ENCODE data around the gene PLEKHG4B.
"Not testable (repeated sequence)": the region's sequence is repeated elsewhere in the genome, so short reads cannot be mapped to it uniquely, and the experiment has no call there.

The PLEKHG4B gene

DNA sequence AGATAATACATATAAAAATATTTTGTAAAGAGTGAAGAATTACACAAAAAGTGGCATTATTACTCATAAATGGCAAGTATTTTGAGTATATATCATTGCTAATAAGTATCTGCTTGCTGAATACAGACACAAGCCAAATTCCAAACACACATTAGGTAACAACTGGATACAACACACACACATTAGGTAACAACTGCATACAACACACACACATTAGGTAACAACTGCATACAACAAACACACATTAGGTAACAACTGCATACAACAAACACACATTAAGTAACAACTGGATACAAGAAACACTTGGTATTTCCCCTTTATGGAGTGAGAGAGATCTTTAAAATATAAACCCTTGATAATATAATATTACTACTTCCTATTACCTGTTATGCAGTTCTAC lies 112.5 kb downstream of the PLEKHG4B start:
- DNase-seq (ENCODE audit: low spot score) = no peak

DNA sequence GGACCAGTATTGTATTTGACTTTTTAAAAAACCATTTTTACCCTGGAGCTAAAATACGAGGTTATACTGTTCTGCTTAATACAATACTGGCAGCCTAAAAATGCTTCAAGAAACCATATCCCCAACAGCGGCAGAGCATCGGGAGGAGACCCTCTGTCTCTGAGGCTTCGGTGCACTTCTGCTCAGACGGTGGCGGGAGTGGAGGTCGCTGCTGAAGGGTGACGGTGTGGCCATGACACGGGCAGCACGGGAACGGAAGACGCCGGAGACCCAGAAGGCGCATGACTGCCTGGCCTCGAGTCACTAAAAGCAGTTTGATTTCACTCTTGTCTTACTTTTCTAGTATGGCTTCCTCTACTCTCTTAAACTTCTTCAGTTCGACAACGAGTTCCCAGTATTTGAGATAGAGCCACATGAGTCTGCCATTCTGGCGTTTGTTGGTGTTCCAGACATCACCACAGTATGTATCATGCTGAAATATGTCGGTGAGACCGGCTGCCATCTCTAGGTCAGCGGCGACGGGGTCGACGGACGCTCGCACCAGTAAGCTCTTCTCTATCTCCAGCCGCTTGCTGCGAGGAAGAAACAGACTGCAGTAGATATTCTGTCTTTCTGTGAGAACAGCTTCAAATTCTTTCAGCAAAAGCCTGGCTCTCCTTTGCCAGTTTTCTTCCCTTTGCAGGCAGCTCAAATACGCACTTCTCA lies 113.2 kb downstream of the PLEKHG4B start:
- no peak for DNase-seq (ENCODE audit: low spot score)

- DNase-seq (ENCODE audit: low spot score) = no peak
Observed at GRCh38 chr5:206406-206805, 114.4 kb downstream of the PLEKHG4B start.

DNA sequence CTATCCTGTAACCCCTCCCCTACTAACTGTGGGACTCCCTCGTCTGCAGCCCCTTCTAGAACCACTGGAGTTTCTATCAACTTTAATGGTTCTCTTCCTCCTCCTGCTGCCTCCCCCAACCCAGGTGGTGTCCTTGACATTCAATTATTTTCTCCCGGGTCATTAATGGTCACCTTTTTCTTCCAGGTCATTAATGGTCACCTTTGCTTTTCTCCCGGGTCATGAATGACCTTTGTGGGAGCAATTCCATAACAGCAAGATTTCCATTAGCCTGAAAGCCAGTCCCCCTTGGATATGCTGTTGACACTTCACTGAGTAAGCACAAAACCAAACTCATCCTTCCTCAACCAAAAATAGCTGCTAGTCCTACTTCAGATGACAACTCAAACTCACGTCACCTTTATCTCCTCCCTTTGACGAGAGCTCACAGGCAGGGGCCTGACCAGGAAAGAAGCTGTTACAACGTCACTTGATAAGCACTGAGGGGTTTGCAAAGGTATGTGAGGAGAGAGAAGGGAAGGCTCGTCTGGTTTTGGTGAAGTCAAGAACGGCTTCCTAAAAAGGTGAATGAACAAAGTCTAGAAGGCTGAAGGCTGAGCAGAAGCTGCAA lies 115.1 kb downstream of the PLEKHG4B start:
- no peak for DNase-seq (ENCODE audit: low spot score)

DNA sequence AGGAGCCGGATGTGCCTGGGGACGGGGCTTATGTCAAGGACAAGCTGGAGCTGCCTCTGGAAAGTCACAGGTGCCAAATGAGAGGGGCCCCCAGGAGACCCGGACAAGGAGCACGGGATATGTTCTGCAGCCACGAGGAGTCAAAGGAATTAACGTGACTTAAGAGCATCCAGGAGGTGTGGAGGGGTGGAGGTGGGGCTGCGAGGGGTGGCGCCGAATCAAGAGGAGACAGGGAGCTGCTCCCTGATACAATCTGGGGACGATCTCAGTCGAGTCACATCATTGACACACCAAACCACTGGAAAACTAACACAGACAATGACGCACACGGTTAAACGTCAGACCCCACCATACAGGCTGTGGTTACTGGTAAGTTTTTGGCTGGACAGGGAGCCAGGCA lies 115.6 kb downstream of the PLEKHG4B start:
- DNase-seq (ENCODE audit: low spot score) = no peak

DNA sequence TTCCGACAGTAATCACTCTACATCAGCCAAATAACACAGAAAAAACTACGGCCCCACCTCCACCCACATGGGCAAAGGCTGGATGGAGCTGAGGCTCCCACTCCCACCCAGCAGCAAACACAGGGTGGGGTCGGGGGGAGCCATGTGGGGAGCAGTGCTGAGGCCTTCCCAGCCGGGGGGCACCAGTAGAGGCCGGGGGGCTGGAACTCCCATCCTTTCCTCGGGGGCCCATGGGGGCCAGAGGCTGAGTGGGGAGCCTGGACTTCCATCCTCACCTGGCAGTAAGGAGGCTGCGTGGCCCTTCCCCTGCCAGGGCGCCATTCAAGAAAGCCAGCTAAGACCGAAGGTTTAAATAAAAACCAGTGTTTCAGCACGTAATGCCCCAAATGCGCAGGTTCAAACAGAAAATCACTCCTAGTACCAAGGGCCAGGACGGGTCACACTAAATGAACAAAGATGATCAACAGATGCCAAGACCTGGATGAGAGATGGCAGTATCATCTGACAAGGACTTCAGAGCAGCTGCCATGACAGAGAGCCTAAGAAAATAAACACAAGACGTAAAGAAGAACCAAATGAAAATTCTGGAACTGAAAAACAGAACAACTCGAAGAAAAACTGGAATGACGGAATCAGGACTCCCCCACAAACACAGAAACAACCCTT lies 116.6 kb downstream of the PLEKHG4B start:
- DNase-seq (ENCODE audit: low spot score) = no peak

GRCh38 chr5:213803-214395 lies 121.9 kb downstream of the PLEKHG4B start:
- no peak for DNase-seq (ENCODE audit: low spot score)

DNA sequence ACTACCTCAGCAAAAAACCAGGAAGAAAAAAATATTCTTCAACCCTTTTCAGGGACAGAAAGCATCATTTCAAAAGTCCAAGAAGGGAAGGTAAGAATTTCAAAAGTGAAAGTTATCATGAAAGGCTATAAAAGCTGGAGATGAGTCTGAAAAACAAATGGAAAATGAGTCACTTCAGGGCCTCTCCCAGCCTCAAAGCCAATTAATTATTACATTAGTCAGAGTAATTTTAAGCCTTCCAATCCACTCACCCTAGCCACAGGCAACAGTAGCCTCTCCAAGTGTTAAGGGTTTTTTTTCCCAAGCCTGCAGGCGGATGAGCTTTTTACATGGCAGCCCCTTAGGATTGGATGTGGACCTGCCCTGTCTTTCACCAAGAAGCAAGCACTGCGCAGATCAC lies 123.3 kb downstream of the PLEKHG4B start:
- DNase-seq (ENCODE audit: low spot score) = not testable (repeated sequence)

DNA sequence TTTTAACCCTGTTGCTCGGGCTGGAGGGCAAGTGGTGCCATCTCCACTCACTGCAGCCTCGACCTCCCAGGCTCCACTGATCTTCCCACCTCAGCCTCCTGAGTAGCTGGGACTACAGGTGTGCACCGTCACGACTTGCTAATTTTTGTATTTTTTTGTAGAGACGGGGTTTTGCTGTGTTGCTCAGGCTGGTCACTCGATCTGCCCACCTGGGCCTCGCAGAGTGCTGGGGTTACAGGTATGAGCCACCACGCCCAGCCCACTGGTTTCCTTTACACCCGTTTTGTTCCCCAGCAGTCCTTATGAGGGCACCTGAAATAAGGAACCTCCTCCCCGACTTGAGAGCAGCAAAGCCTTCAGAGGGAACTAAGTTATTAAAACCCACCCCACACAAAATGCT lies 124.1 kb downstream of the PLEKHG4B start:
- not testable (repeated sequence) for DNase-seq (ENCODE audit: low spot score)

DNA sequence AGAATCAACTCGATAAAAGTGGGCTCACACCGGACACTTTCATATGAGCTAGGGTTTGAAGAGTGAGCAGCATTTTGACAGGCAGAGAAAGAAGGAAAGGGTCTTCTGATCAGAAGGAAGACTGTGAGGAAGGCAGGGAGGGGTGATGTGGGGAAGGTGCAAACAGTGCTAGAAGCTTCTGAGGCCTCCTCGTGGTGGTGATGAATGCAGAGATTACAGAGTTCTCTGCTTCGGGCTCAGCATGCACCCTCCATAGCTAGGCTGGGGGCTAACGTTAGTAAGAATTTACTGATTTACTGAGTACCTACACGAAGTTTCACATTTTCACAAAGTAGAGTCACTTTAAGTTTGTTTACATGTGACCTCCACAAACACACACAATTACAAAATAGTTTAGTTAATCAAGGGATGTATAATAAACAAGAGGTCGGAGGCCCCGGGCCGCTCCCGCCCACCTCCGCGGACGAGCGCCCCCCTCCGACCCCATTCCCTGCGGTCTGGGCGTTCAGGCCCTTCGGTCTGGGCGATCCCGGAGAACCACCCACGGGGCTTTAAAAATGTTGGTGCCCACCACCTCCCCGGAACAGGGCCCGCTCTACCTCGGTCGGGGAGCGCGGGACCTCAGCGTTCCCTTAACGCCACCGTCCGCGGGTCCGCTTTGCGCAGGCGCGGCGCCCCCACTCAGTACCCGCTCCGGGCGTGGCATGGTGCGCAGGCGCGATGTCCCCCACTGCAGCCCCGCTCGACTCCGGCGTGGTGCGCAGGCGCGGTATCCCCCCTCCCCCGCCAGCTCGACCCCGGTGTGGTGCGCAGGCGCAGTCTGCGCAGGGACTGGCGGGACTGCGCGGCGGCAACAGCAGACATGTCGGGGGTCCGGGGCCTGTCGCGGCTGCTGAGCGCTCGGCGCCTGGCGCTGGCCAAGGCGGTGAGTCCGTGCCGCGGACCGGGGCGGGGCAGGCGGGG lies 125.8 kb downstream of the PLEKHG4B start, which contains the start of the genes CCDC127 and SDHA:
TSS of gene CCDC127 (minus strand) at position 660 of the 963 bp plus-strand sequence. CDS start 1,304 bp downstream, outside the sequence.
TSS of gene SDHA (plus strand) at position 827 of the 963 bp plus-strand sequence. CDS start at position 863, 36 bp downstream.
- peak; percentile 100 for DNase-seq (ENCODE audit: low spot score)

GRCh38 chr5:218457-219291 lies 126.7 kb downstream of the PLEKHG4B start:
- DNase-seq (ENCODE audit: low spot score) = no peak

DNA sequence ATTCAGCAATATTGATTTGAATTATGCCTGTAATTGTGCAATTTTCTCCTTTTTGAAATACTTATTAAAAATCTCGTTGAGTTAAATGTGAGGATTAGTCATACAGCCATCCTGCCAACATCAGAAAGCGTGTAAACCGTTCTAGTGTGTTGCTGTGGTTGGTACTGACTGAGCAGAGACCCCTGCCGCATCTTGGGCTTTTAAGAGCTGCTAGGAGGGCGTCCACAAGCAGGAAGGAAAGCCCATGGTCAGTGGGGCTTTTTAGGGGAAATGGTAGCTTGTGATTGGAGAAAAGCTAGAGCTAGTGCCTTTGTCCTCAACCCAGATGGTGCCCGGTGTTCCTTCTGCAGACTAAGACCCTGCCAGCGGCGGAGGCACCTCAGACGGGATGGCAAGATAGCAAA lies 127.5 kb downstream of the PLEKHG4B start:
- DNase-seq (ENCODE audit: low spot score) = no peak

DNA sequence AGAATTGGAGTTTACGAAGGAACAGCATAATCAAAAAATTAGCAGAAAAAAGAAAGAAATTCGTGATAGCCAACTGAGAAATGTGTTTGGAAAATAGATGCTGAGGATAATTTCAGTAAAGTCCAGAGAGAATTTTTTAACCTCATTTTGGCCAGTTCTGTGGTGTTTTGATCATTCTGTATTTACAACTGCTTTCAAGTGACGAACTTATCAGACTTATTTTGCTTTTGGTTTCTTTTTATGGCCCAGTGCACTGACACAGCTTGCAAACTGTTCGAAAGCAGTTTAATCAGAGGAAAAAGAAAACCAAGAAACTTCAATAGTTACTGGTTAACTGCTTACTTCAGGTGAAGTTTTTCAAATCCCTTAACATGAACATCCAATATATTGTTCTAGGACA lies 128.0 kb downstream of the PLEKHG4B start:
- DNase-seq (ENCODE audit: low spot score) = no peak

GRCh38 chr5:222951-223715 lies 131.2 kb downstream of the PLEKHG4B start:
- not testable (repeated sequence) for DNase-seq (ENCODE audit: low spot score)

DNA sequence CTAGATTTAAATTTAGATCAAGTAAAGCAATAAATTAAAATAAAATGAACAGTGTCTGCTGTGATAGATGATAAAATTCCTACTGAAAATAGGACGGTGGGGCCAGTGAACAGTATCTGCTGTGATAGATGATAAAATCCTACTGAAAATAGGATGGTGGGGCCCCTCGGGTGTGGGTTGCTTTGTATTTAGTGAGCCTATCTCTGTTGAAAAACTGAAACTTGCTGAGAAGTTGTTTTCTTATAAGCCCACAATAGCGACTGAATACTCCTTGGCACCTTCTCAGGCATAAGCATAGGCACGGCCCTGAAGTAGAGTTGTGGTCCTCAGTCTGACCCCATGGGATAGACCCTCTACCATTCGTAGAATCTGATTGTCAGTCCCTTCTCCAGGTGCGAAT lies 131.8 kb downstream of the PLEKHG4B start:
- DNase-seq (ENCODE audit: low spot score) = no peak

DNA sequence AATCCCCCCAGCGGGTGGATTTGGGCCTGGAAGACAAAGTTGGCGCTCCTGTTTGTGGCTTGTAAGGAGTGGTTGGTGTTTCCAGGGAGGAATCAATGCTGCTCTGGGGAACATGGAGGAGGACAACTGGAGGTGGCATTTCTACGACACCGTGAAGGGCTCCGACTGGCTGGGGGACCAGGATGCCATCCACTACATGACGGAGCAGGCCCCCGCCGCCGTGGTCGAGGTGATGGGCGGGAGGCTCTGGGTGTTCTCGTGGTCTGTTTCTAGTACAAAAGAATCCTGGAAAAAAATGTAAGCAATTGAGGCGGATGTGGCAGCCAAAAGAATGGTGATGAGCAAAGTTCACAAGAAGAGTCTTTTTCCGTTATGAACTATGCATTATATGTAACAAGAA lies 133.4 kb downstream of the PLEKHG4B start:
- no peak for DNase-seq (ENCODE audit: low spot score)

DNA sequence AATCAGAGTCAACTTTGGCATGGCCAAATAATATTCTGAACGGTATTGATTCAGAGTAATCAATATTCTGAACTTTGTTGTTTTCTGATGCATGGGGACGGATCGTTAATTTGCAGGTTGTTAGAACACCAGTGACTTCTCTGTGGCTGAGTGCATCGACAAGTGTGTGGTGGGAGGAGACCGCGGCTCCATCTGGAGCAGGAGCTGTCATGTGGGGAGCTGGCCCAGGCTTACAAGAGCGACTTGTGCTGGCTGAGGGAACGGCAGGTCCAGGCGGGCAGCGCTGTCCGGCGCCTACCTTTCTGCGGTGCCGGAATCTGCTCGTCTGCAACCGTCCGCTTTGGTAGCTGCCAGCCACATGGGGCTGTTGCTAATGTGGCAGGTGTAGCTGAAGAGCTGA lies 135.4 kb downstream of the PLEKHG4B start:
- DNase-seq (ENCODE audit: low spot score) = not testable (repeated sequence)

DNA sequence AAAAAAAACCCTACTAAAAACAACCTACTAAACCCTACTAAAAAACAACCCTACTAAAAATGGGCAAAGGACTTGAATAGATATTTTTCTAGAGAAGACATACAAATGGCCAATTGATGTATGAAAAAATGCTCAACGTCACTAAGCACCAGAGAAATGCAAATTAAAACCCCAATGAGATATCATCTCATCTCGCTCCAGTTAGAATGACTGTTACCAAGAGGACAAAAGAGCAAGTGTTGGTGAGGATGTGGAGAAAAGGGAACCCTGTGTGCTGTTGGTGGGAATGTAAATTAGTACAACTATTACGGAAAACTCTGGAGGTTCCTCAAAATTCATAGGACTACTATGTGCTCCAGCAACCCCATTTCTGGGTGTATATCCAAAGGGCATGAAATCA lies 136.9 kb downstream of the PLEKHG4B start:
- DNase-seq (ENCODE audit: low spot score) = no peak

DNA sequence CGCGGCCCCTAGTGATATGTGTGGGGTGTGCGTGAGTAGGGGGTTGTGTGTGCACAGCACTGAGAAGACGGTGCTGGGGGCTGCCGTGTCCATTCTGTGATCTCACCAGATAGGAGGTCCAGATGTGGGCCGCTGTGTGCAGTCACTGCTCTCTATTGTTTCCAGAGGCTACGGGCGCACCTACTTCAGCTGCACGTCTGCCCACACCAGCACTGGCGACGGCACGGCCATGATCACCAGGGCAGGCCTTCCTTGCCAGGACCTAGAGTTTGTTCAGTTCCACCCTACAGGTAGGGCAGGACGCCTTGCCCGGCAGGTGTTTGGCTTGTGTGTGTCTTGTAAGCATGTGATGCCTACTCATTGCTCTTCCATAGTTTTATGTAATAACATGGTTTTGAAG lies 138.7 kb downstream of the PLEKHG4B start:
- DNase-seq (ENCODE audit: low spot score) = no peak

DNA sequence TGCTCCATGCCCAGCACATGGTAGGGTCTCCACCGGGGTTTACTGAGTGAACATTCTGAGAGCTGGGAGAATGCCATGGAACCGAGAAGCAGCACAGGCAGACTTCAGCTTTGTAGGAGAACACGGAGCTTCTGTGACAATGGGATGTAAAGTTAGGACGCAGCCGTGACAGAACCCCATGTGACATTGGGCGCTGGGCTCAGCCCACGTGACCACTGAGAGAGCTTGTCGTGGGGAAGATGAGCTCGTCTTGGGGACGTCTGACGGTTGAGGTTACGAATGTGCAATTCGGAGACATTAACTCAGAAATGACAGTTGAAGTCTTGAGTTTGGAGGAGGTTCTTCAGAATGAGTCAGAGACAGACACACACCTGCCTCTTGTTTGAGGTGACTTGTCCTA lies 139.7 kb downstream of the PLEKHG4B start:
- DNase-seq (ENCODE audit: low spot score) = no peak
